PC-9 (cell line): ENCODE measurements around the gene MON1B.
"Not testable (repeated sequence)": the region's sequence is repeated elsewhere in the genome, so short reads cannot be mapped to it uniquely, and the experiment has no call there.

ENCODE experiments used
- CTCF ChIP-seq: fragments of 200-600 bp; sonication (generic); conservative IDR thresholded peaks from 2 replicates; pipeline ENCODE4 v1.6.1; 2017; ENCODE audit warnings: mixed run types, antibody characterized with exemption, mild to moderate bottlenecking, moderate library complexity
- EZH2 ChIP-seq: fragments of 200-600 bp; sonication (generic); IDR thresholded peaks from 2 replicates; pipeline ENCODE4 v1.8.0; 2017; ENCODE audit warnings: antibody characterized with exemption, low read depth

GRCh38 chr16:77242471-77242870 lies 51.5 kb downstream of the MON1B start:
- TF ChIP-seq CTCF, EZH2: not testable (repeated sequence)
